H1 (cell line): Measurements from ENCODE around the gene CHRM4. TPM values are rescaled to one million over a fixed set of nuclear protein-coding genes. Genes with fewer than 3 reads are reported as not detected.

Experiments
- CTBP2 ChIP-seq: IDR thresholded peaks from 2 replicates; pipeline ENCODE4 v1.7.0; 2011; ENCODE audit warnings: borderline replicate concordance, mild to moderate bottlenecking, moderate library complexity, mixed read lengths, low read length; ENCODE audit not compliant: insufficient read depth, insufficient read length
- polyA plus RNA-seq, 7 experiments: library from polyadenylated mRNA; depleted of rRNA in 3 of 7; stranded (reverse) in 5 of 7; unstranded in 2 of 7; fragments of >200 nt in 5 of 7; fragments of 200-250 nt in 2 of 7; gene quantifications; 1 replicate in 5 of 7; 2 replicates in 1 of 7; 4 replicates in 1 of 7; pipeline versions ENCODE4 v1.2.1 to v1.2.3, GENCODE V29; 2011 to 2013; ENCODE audit warnings: missing spikeins in 2 of 7, mixed read lengths in 2 of 7
- total RNA-seq: library from RNA; stranded (reverse); fragmentation: NEBNext Ultra II Directional; extraction: Animal tissue kit (Norgen Biotek cat#: 25700); gene quantifications from 2 replicates; pipeline ENCODE4 v1.2.1, GENCODE V29; 2021

CHRM4 gene
- total and polyA plus RNA-seq, 2 of the 8 experiments (the other 6 are each of a cell fraction or from before 2014, with no cell fraction given), result 1.1 to 1.3 TPM

- no peak for TF ChIP-seq CTBP2
- TF ChIP-seq, all 59 proteins: peak for 0
Observed at GRCh38 chr11:46422588-46422987, 31.0 kb upstream of the CHRM4 start (continued).
